Stimulated activated naive CD8-positive, alpha-beta T cell treated with anti-CD3 and anti-CD28 coated beads, Interleukin-15, Interleukin-2, amounts not matched to agents 100 U/mL and 50 U/mL, for 24 hours (primary cell): ENCODE results near the gene DUOXA1.
"Not testable (repeated sequence)": the region's sequence is repeated elsewhere in the genome, so short reads cannot be mapped to it uniquely, and the experiment has no call there.

Experiments
- ATAC-seq: fragments of 150-1000 bp; cut with Tn5 transposase; one replicate; pipeline ENCODE4 v1.10.0; 2021
- DNase-seq: peaks from one replicate; pipeline ENCODE4 v3.0.0; 2021

Gene DUOXA1

GRCh38 chr15:45150997-45151396 lies 21.3 kb upstream of the DUOXA1 start:
- ATAC-seq (no peak), DNase-seq (no peak)

- ATAC-seq (no peak), DNase-seq (no peak)
Measured at GRCh38 chr15:45150481-45150880, 20.8 kb upstream of the DUOXA1 start.

GRCh38 chr15:45149060-45149459 lies 19.4 kb upstream of the DUOXA1 start:
- ATAC-seq (no peak), DNase-seq (no peak)

GRCh38 chr15:45148076-45149059 lies 18.7 kb upstream of the DUOXA1 start:
- ATAC-seq = no peak
- DNase-seq = no peak

GRCh38 chr15:45147606-45148005 lies 17.9 kb upstream of the DUOXA1 start:
- DNase-seq (no peak), ATAC-seq (no peak)

- DNase-seq = no peak
Measured at GRCh38 chr15:45146405-45146804, 16.7 kb upstream of the DUOXA1 start.

GRCh38 chr15:45144775-45145174 lies 15.1 kb upstream of the DUOXA1 start:
- DNase-seq (no peak), ATAC-seq (no peak)

More at GRCh38 chr15:45146405-45146804, 16.7 kb upstream of the DUOXA1 start:
- no peak for ATAC-seq

GRCh38 chr15:45143946-45144345 lies 14.3 kb upstream of the DUOXA1 start:
- DNase-seq (no peak), ATAC-seq (no peak)

GRCh38 chr15:45143056-45143455 lies 13.4 kb upstream of the DUOXA1 start:
- ATAC-seq (no peak), DNase-seq (no peak)

- DNase-seq (no peak), ATAC-seq (no peak)
Measured at GRCh38 chr15:45141386-45141785, 11.7 kb upstream of the DUOXA1 start.

GRCh38 chr15:45140557-45141250 lies 11.0 kb upstream of the DUOXA1 start:
- ATAC-seq (no peak), DNase-seq (no peak)

- ATAC-seq = no peak
- no peak for DNase-seq
Measured at GRCh38 chr15:45139770-45140169, 10.1 kb upstream of the DUOXA1 start.

- no peak for DNase-seq
- no peak for ATAC-seq
Measured at GRCh38 chr15:45138814-45139765, 9.4 kb upstream of the DUOXA1 start.

GRCh38 chr15:45137703-45138102 lies 8.0 kb upstream of the DUOXA1 start:
- DNase-seq (no peak), ATAC-seq (no peak)

GRCh38 chr15:45136378-45136764 lies 6.7 kb upstream of the DUOXA1 start:
- ATAC-seq = no peak

GRCh38 chr15:45135705-45136377 lies 6.2 kb upstream of the DUOXA1 start:
- not testable (repeated sequence) for DNase-seq, ATAC-seq

More at GRCh38 chr15:45136378-45136764, 6.7 kb upstream of the DUOXA1 start:
- DNase-seq = no peak

- ATAC-seq (peak; percentile 48), DNase-seq (no peak)
Measured at GRCh38 chr15:45134682-45135604, 5.3 kb upstream of the DUOXA1 start.

- ATAC-seq (no peak), DNase-seq (no peak)
Measured at GRCh38 chr15:45134046-45134445, 4.4 kb upstream of the DUOXA1 start.

GRCh38 chr15:45133561-45133920 lies 3.9 kb upstream of the DUOXA1 start:
- DNase-seq (no peak), ATAC-seq (no peak)

- DNase-seq (no peak), ATAC-seq (no peak)
Measured at GRCh38 chr15:45132844-45133560, 3.3 kb upstream of the DUOXA1 start.
